Fibroblast of villous mesenchyme (primary cell): ENCODE measurements around the gene CCDC57. TPM values are rescaled to one million over a fixed set of nuclear protein-coding genes. Genes with fewer than 3 reads are reported as not detected.

Source experiments
- DNase-seq: peaks from one replicate; pipeline ENCODE4 v3.0.0-alpha.2; 2010; ENCODE audit warnings: low read depth
- H3K4me3 ChIP-seq: 2 replicates; pipeline ENCODE4 v1.5.1; 2011; ENCODE audit warnings: low read depth, mild to moderate bottlenecking, low read length
- total RNA-seq: library from RNA; depleted of rRNA; stranded (reverse); fragments of >200 nt; gene quantifications from 2 replicates; pipeline ENCODE4 v1.2.3, GENCODE V29; 2012
- TF ChIP-seq, protein P1 (sequence below): IDR thresholded peaks from 2 replicates; pipeline ENCODE4 v1.5.1; 2012; ENCODE audit warnings: low read depth, mild to moderate bottlenecking, low read length; ENCODE audit not compliant: insufficient read depth

Gene CCDC57
- total RNA-seq, 1 donor = 19.9 TPM

- TF ChIP-seq, protein P1, sequence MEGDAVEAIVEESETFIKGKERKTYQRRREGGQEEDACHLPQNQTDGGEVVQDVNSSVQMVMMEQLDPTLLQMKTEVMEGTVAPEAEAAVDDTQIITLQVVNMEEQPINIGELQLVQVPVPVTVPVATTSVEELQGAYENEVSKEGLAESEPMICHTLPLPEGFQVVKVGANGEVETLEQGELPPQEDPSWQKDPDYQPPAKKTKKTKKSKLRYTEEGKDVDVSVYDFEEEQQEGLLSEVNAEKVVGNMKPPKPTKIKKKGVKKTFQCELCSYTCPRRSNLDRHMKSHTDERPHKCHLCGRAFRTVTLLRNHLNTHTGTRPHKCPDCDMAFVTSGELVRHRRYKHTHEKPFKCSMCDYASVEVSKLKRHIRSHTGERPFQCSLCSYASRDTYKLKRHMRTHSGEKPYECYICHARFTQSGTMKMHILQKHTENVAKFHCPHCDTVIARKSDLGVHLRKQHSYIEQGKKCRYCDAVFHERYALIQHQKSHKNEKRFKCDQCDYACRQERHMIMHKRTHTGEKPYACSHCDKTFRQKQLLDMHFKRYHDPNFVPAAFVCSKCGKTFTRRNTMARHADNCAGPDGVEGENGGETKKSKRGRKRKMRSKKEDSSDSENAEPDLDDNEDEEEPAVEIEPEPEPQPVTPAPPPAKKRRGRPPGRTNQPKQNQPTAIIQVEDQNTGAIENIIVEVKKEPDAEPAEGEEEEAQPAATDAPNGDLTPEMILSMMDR = no peak
- DNase-seq = peak; percentile 33
- no peak overlapping the region for H3K4me3 ChIP-seq
Observed at GRCh38 chr17:82118815-82119380, 93.7 kb downstream of the CCDC57 start.

DNA sequence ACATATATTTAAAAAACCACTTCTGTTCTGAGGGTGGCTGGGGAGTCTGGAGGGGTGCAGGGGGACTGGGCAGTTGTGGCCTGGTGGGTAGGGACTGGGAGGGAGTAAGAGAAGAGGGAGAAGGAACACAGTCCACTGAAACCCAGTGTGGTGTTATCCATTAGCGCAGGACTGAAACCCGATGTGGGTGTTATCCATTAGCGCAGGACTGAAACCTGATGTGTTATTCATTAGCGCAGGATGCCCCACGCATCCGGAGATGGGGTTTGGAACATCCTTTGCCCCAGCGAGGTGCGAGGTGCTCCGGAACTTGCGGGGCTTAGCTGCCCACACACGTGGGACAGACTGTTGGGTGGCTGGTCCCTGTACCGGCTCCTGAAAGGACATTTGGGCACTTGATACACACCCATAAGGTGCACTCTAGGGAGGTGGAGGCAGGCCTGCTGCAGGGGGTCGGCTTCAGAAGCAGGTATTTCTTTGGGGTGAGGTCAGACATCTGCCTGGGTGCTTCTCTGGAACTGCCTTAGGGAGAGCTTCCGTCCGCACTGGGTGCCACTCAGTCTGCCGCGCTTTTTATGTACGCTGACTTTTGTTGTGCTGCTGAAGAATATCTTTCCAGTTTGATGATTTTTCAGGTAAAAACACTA lies 94.4 kb downstream of the CCDC57 start:
- H3K4me3 ChIP-seq = no peak overlapping the region
- no peak for DNase-seq
- TF ChIP-seq, protein P1 = no peak

- H3K4me3 ChIP-seq = no peak overlapping the region
- no peak for DNase-seq
- TF ChIP-seq, protein P1 = no peak
Observed at GRCh38 chr17:82117139-82118090, 95.2 kb downstream of the CCDC57 start.

- TF ChIP-seq, protein P1 = no peak
- H3K4me3 ChIP-seq = no peak overlapping the region
- DNase-seq = no peak
Observed at GRCh38 chr17:82116246-82116645, 96.4 kb downstream of the CCDC57 start.

GRCh38 chr17:82114872-82115271 lies 97.8 kb downstream of the CCDC57 start:
- no peak overlapping the region for H3K4me3 ChIP-seq

DNA sequence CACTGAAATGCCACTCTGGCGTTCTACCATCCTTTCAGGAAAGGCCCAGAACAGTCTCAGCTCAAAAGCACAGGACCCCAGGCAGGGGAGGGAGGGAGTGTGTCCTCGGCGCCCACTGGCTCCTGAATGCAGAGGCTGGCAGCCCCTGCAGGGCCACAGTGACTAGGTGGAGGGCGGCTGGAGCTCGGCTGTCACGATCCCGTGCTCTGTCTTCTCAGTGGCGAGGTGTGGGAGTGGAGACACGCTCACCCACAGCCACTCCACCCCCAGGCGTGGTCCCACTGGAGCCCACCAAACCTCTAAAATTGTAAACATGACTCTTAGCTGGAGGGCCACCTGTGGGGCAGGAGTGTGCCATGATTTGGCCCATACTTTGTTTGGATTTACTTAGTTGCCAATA lies 98.2 kb downstream of the CCDC57 start:
- TF ChIP-seq, protein P1 = no peak
- H3K4me3 ChIP-seq = no peak overlapping the region
- DNase-seq = no peak

More at GRCh38 chr17:82114872-82115271, 97.8 kb downstream of the CCDC57 start:
- no peak for DNase-seq
- TF ChIP-seq, protein P1 = no peak
